Measurements from ENCODE around the gene GGTLC1. TPM values are rescaled to one million over a fixed set of nuclear protein-coding genes. Genes with fewer than 3 reads are reported as not detected.

GGTLC1 gene
- total and polyA plus RNA-seq, 2 of the 8 experiments (the other 6 are each of a cell fraction or from before 2014, with no cell fraction given) = not detected

GRCh38 chr20:24032400-24032898, 43.9 kb upstream of the GGTLC1 start (continued):
- TF ChIP-seq CHD7 (IDR thresholded peaks at IDR 0.05; ENCODE audit: insufficient replicate concordance, low read length) (no peak), TBP (IDR thresholded peaks at IDR 0.05; ENCODE audit: low read depth, low read length) (no peak), EP300 (IDR thresholded peaks at IDR 0.05; ENCODE audit: borderline replicate concordance in 1 of 2, low read depth in 2 of 2, low read length in 2 of 2) (no peak), POLR2AphosphoS5 (IDR thresholded peaks at IDR 0.05; ENCODE audit: low read depth, low read length) (no peak), JUND (IDR thresholded peaks at IDR 0.05; ENCODE audit: low read length) (no peak), CREB1 (IDR thresholded peaks at IDR 0.05) (no peak), KDM1A (IDR thresholded peaks at IDR 0.05; ENCODE audit: borderline replicate concordance, low read length) (no peak)

All from H1 (cell line).